Measurements from ENCODE around the gene KREMEN2. TPM values are rescaled to one million over a fixed set of nuclear protein-coding genes. Genes with fewer than 3 reads are reported as not detected.
A peak's percentile ranks its signal among the peaks of the same experiment; 100 is the strongest.

Gene KREMEN2
- total RNA-seq, 5 donors from 2014 or later (not counting 1 experiment from before 2014, with no cell fraction given) = 0.15 TPM; not detected in 4

DNA sequence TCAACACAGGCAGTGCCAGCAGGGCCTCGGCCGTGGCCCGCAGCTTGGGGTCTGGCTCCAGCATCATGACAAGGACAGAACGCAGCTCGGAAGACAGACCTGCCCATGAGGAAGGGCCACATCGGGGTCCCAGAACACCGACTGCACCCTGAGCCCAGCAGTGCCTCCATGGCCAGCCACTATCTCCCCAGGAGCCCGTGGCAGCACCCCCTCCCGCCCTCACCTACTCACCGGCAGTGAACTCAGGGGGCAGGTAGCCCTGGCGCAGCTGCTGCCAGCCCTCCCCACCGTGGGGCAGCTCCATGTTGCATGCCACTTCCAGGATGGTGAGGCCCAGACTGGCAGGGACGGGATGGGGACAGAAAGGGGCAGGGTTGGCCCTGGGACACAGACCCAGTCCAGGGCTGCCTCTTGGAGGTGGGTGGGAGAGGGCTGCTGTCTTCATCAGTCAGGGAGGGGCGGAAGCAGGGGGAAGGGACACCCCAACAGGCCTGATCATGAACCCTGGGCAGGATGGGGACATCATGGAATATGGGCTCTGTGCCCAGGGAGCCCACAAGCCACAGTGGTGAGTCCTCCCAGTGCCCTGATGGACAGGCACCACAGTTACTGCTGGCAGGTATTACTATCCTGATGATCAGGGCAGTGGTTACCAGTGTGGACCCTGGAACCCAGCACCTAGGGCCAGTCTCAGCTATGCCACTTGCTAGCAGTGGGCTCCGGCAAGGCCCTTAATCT is 10.4 kb downstream of the KREMEN2 start:
- ATAC-seq (replicated peaks in 1 of 4) (no peak), DNase-seq (no peak)
- Histone ChIP-seq H3K9me3 (no peaks in the 10 kb centered on the region), H3K4me3 (ENCODE audit: control insufficient read depth in 1 of 2, extremely low read depth in 1 of 2, low read length in 1 of 2) (no peak overlapping the region), H3K27ac (ENCODE audit: low read length) (no peak overlapping the region), H3K4me1 (ENCODE audit: control insufficient read depth in 1 of 2, extremely low read depth in 1 of 2, insufficient read depth in 2 of 2, low read length in 2 of 2) (peaks cover 2 to 15% of the 10 kb centered on the region in 2 experiments), H3K27me3 (replicated peaks in 1 of 2; ENCODE audit: control insufficient read depth in 2 of 2, extremely low read depth in 1 of 2, insufficient read depth in 2 of 2, low read length in 1 of 2) (peaks cover 0 to 33% of the 10 kb centered on the region in 2 experiments), H3K36me3 (ENCODE audit: control insufficient read depth in 2 of 2, extremely low read depth in 1 of 2, insufficient read depth in 1 of 2, low read length in 1 of 2) (no peaks in the 10 kb centered on the region)
- H3K27ac Mint-ChIP-seq = no peak overlapping the region
- peaks cover 0 to 4% of the 10 kb centered on the region in 2 donors for H3K27me3 Mint-ChIP-seq
- no peaks in the 10 kb centered on the region for H3K9me3 Mint-ChIP-seq
- WGBS (ENCODE audit: insufficient coverage) = 96% methylated on average over 15 of the region's 15 CpGs
- POLR2A ChIA-PET = no interaction called here
- H3K4me1 Mint-ChIP-seq = peaks cover 0 to 11% (median 0%) of the 10 kb centered on the region in 3 donors
- H3K4me3 Mint-ChIP-seq = no peak overlapping the region
- no peaks in the 10 kb centered on the region for H3K36me3 Mint-ChIP-seq
- CTCF ChIA-PET = no interaction called here

DNA sequence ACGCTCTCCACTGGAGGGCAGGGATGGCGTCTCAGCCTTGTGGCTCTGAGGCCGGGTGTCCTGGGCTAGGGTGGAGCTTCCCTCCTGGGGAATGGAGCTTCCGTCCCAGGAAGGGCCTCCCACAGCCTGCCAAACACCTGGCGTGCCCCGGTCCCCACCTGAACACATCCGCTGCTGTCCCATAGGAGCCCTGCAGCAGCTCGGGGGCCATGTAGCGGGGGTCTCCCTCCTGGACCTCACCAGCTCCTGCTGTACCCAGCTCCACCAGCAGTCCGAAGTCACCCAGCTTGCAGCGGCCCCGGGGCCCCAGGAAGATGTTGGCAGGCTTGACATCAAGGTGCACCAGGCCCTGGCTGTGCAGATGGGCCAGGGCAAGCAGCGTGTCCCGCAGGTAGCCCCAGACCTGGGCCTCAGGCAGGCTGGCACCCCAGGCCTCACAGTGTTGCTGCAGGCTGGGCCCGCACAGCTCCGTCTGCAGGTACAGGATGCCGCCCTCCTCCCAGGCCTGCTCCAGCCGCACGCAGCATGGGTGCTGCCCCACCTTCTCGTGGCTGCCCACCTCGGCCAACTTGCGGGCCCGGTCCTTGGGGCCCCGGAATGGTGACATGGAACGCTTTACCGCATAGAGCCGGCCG is 11.2 kb downstream of the KREMEN2 start:
- ATAC-seq (replicated peaks in 1 of 4) (no peak), DNase-seq (no peak)
- no peak overlapping the region for H3K27ac Mint-ChIP-seq
- H3K36me3 Mint-ChIP-seq = no peaks in the 10 kb centered on the region
- WGBS (ENCODE audit: insufficient coverage) = 96% methylated on average over 28 of the region's 28 CpGs
- H3K4me1 Mint-ChIP-seq = peaks cover 0 to 11% (median 0%) of the 10 kb centered on the region in 3 donors
- H3K4me3 Mint-ChIP-seq = no peak overlapping the region
- H3K27ac ChIP-seq (ENCODE audit: low read length) = no peak overlapping the region
- no peaks in the 10 kb centered on the region for H3K9me3 Mint-ChIP-seq
- H3K4me3 ChIP-seq (ENCODE audit: control insufficient read depth in 1 of 2, extremely low read depth in 1 of 2, low read length in 1 of 2) = no peak overlapping the region
- ChIA-PET CTCF (no interaction called here), POLR2A (no interaction called here)
- H3K27me3 ChIP-seq (replicated peaks in 1 of 2; ENCODE audit: control insufficient read depth in 2 of 2, extremely low read depth in 1 of 2, insufficient read depth in 2 of 2, low read length in 1 of 2) = peaks cover 0 to 32% of the 10 kb centered on the region in 2 experiments
- H3K4me1 ChIP-seq (ENCODE audit: control insufficient read depth in 1 of 2, extremely low read depth in 1 of 2, insufficient read depth in 2 of 2, low read length in 2 of 2) = peaks cover 2 to 13% of the 10 kb centered on the region in 2 experiments
- no peaks in the 10 kb centered on the region for H3K36me3 ChIP-seq (ENCODE audit: control insufficient read depth in 2 of 2, extremely low read depth in 1 of 2, insufficient read depth in 1 of 2, low read length in 1 of 2)
- H3K9me3 ChIP-seq = no peaks in the 10 kb centered on the region
- H3K27me3 Mint-ChIP-seq = peaks cover 0 to 4% of the 10 kb centered on the region in 2 donors

DNA sequence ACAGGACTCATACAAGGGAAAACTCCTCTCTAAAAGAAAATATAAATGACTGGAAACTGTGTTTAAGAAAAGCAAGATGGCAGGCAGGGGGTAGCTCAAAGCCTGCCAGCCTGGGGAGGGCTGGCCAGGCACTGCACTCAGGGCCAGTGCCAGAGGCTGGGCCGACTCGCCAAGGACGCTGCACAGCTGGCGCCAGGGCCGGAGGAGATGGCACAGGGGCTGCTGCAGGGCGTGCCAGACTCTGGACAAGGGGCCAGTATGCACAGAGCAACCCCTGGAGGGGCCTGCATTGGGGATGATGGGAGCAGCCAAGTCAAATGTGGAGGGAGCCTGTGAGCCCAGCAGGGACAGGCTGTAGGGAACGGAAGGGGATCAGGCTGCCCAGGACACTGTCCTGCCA is 12.1 kb downstream of the KREMEN2 start:
- POLR2A ChIA-PET = no interaction called here
- Mint-ChIP-seq H3K4me3 (no peak overlapping the region), H3K9me3 (no peaks in the 10 kb centered on the region), H3K27me3 (peaks cover 0 to 4% of the 10 kb centered on the region in 2 donors), H3K27ac (no peak overlapping the region), H3K4me1 (peaks cover 3 to 7% (median 6%) of the 10 kb centered on the region in 3 donors), H3K36me3 (no peaks in the 10 kb centered on the region)
- H3K9me3 ChIP-seq = no peaks in the 10 kb centered on the region
- H3K27me3 ChIP-seq (replicated peaks in 1 of 2; ENCODE audit: control insufficient read depth in 2 of 2, extremely low read depth in 1 of 2, insufficient read depth in 2 of 2, low read length in 1 of 2) = peaks cover 0 to 25% of the 10 kb centered on the region in 2 experiments
- DNase-seq (no peak), ATAC-seq (replicated peaks in 1 of 4) (no peak)
- peaks cover 2 to 14% of the 10 kb centered on the region in 2 experiments for H3K4me1 ChIP-seq (ENCODE audit: control insufficient read depth in 1 of 2, extremely low read depth in 1 of 2, insufficient read depth in 2 of 2, low read length in 2 of 2)
- H3K27ac ChIP-seq (ENCODE audit: low read length) = no peak overlapping the region
- CTCF ChIA-PET = no interaction called here
- H3K36me3 ChIP-seq (ENCODE audit: control insufficient read depth in 2 of 2, extremely low read depth in 1 of 2, insufficient read depth in 1 of 2, low read length in 1 of 2) = no peaks in the 10 kb centered on the region
- H3K4me3 ChIP-seq (ENCODE audit: control insufficient read depth in 1 of 2, extremely low read depth in 1 of 2, low read length in 1 of 2) = no peak overlapping the region
- WGBS (ENCODE audit: insufficient coverage) = 94% methylated on average over 7 of the region's 7 CpGs

DNA sequence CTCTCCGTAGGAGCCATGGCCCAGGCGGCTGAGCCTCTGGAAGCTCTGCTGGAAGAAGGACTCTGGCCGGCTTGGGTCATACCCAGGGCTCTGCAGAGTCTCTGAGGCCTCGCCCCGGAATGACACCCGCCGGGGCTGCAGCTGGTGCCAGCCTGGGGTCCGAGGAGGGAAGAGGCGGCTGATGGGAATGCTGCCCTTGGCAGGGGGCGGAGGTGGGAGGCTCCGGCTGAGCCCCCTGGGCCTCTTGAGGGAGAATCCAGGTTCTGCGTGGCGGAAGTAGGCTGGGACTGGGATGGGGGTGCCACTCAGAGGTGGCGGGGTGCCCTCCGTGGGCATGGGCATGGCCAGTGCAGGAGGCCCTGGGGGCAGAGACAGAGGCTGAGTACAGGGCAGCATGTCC is 12.6 kb downstream of the KREMEN2 start:
- no peaks in the 10 kb centered on the region for H3K9me3 Mint-ChIP-seq

DNA sequence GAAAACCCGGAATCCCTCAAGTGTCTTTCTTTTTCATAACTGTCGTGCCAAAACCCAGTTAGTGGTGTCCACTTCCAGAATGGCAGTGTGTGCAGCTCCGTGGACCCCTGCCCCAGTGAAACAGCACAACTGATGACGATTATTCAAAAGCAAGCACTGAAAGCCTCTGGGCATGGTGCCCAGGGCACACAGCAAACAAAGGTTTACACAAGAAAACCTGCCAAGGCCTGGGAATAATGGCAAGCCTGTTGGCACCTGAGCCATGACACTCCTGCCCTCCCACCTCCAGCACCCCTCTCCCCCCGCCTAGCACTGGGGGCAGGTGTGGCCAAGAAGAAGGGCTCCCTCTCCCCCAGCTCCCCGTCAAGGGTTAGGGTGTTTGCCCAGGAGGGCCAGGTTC is 13.4 kb downstream of the KREMEN2 start:
- no peaks in the 10 kb centered on the region for H3K9me3 Mint-ChIP-seq
- no peaks in the 10 kb centered on the region for H3K36me3 Mint-ChIP-seq
- ChIA-PET CTCF (interaction anchor here in 1 of 2 donors (0.6 kb wide), 1 partner anchor 57 kb away, joined by 3 read pairs; no protein-coding TSS in a partner anchor), POLR2A (no interaction called here)
- WGBS (ENCODE audit: insufficient coverage) = 96% methylated on average over 5 of the region's 6 CpGs
- H3K27ac Mint-ChIP-seq = no peak overlapping the region
- no peaks in the 10 kb centered on the region for H3K36me3 ChIP-seq (ENCODE audit: control insufficient read depth in 2 of 2, extremely low read depth in 1 of 2, insufficient read depth in 1 of 2, low read length in 1 of 2)
- peaks cover 0 to 24% of the 10 kb centered on the region in 2 experiments for H3K27me3 ChIP-seq (replicated peaks in 1 of 2; ENCODE audit: control insufficient read depth in 2 of 2, extremely low read depth in 1 of 2, insufficient read depth in 2 of 2, low read length in 1 of 2)
- ATAC-seq (replicated peaks in 1 of 4) (no peak), DNase-seq (no peak)
- no peaks in the 10 kb centered on the region for H3K9me3 ChIP-seq
- no peak overlapping the region for H3K4me3 Mint-ChIP-seq
- peaks cover 6 to 12% (median 10%) of the 10 kb centered on the region in 3 donors for H3K4me1 Mint-ChIP-seq
- H3K27me3 Mint-ChIP-seq = no peaks in the 10 kb centered on the region
- peaks cover 2 to 17% of the 10 kb centered on the region in 2 experiments for H3K4me1 ChIP-seq (ENCODE audit: control insufficient read depth in 1 of 2, extremely low read depth in 1 of 2, insufficient read depth in 2 of 2, low read length in 2 of 2)
- H3K27ac ChIP-seq (ENCODE audit: low read length) = no peak overlapping the region
- no peak overlapping the region for H3K4me3 ChIP-seq (ENCODE audit: control insufficient read depth in 1 of 2, extremely low read depth in 1 of 2, low read length in 1 of 2)

More for the DNA sequence above, 12.6 kb downstream of the KREMEN2 start:
- Mint-ChIP-seq H3K36me3 (no peaks in the 10 kb centered on the region), H3K4me1 (peaks cover 6 to 11% (median 7%) of the 10 kb centered on the region in 3 donors), H3K27me3 (peaks cover 0 to 4% of the 10 kb centered on the region in 2 donors), H3K27ac (no peak overlapping the region), H3K4me3 (no peak overlapping the region)
- H3K27ac ChIP-seq (ENCODE audit: low read length) = no peak overlapping the region
- peaks cover 2 to 17% of the 10 kb centered on the region in 2 experiments for H3K4me1 ChIP-seq (ENCODE audit: control insufficient read depth in 1 of 2, extremely low read depth in 1 of 2, insufficient read depth in 2 of 2, low read length in 2 of 2)
- DNase-seq (no peak), ATAC-seq (replicated peaks in 1 of 4) (no peak)
- H3K9me3 ChIP-seq = no peaks in the 10 kb centered on the region
- ChIA-PET CTCF (interaction anchor here in 1 of 2 donors (0.6 kb wide), 1 partner anchor 56 kb away, joined by 3 read pairs; no protein-coding TSS in a partner anchor), POLR2A (no interaction called here)
- WGBS (ENCODE audit: insufficient coverage) = 89% methylated on average over 9 of the region's 15 CpGs
- H3K36me3 ChIP-seq (ENCODE audit: control insufficient read depth in 2 of 2, extremely low read depth in 1 of 2, insufficient read depth in 1 of 2, low read length in 1 of 2) = no peaks in the 10 kb centered on the region
- peaks cover 0 to 25% of the 10 kb centered on the region in 2 experiments for H3K27me3 ChIP-seq (replicated peaks in 1 of 2; ENCODE audit: control insufficient read depth in 2 of 2, extremely low read depth in 1 of 2, insufficient read depth in 2 of 2, low read length in 1 of 2)
- H3K4me3 ChIP-seq (ENCODE audit: control insufficient read depth in 1 of 2, extremely low read depth in 1 of 2, low read length in 1 of 2) = no peak overlapping the region

DNA sequence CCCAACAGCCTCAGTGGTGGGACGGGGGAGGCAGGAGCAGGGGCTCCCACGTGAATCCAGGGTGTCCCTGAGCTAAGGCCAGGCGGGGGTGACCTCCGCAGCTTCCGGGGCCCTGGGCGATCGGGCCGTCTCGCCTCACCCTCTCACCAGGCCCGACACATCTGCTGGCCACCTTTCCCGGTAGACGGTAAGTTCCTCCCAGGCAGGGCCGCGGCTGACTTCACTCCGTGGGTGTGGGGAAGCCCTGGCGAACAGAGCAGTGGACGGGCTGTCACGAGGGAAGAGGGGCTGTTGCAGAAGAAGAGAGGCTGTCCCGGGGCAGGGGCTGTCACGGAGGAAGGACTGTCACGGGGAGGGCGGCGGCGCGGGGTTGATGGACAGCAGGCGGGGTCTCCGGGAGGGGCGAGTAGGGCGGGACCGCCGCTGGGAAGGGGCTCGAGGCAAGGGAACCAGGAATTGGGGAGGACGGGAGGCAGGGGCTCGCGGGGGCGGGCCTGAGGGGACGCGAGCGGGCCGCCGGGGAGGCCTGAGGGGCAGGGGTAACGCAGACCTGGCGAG is 15.7 kb downstream of the KREMEN2 start:
- H3K27me3 Mint-ChIP-seq = no peaks in the 10 kb centered on the region
- DNase-seq (no peak), ATAC-seq (replicated peaks in 1 of 4) (no peak)
- Histone ChIP-seq H3K4me3 (ENCODE audit: control insufficient read depth in 1 of 2, extremely low read depth in 1 of 2, low read length in 1 of 2) (peak overlapping the region in 1 of 2 donors; percentile 88), H3K9me3 (no peaks in the 10 kb centered on the region), H3K4me1 (ENCODE audit: control insufficient read depth in 1 of 2, extremely low read depth in 1 of 2, insufficient read depth in 2 of 2, low read length in 2 of 2) (peaks cover 2 to 27% of the 10 kb centered on the region in 2 experiments), H3K27ac (ENCODE audit: low read length) (no peak overlapping the region), H3K27me3 (replicated peaks in 1 of 2; ENCODE audit: control insufficient read depth in 2 of 2, extremely low read depth in 1 of 2, insufficient read depth in 2 of 2, low read length in 1 of 2) (peaks cover 0 to 28% of the 10 kb centered on the region in 2 experiments), H3K36me3 (ENCODE audit: control insufficient read depth in 2 of 2, extremely low read depth in 1 of 2, insufficient read depth in 1 of 2, low read length in 1 of 2) (no peaks in the 10 kb centered on the region)
- no peaks in the 10 kb centered on the region for H3K9me3 Mint-ChIP-seq
- CTCF ChIA-PET = no interaction called here
- no peaks in the 10 kb centered on the region for H3K36me3 Mint-ChIP-seq
- peaks cover 10 to 15% (median 15%) of the 10 kb centered on the region in 3 donors for H3K4me1 Mint-ChIP-seq
- H3K4me3 Mint-ChIP-seq = peak overlapping the region; percentile 47 to 74 (median 50)
- WGBS (ENCODE audit: insufficient coverage) = under 1% methylated on average over 30 of the region's 43 CpGs
- no peak overlapping the region for H3K27ac Mint-ChIP-seq
- POLR2A ChIA-PET = no interaction called here

All from T-cell (primary cell).